Glutamatergic neuron (in vitro differentiated cells): ENCODE results near the gene STXBP5. TPM values are rescaled to one million over a fixed set of nuclear protein-coding genes. Genes with fewer than 3 reads are reported as not detected.

ENCODE experiments used
- DNase-seq: peaks from one replicate; pipeline ENCODE4 v3.0.0; 2022
- H3K27ac Mint-ChIP-seq: one replicate; pipeline ENCODE4 v1.8.0; 2020; ENCODE audit warnings: mild to moderate bottlenecking, mixed read lengths, inconsistent platforms; ENCODE audit not compliant: unreplicated experiment
- H3K27me3 Mint-ChIP-seq: one replicate; pipeline ENCODE4 v1.8.0; 2020; ENCODE audit warnings: mild to moderate bottlenecking, moderate library complexity, mixed read lengths, inconsistent platforms; ENCODE audit not compliant: unreplicated experiment
- H3K36me3 Mint-ChIP-seq: one replicate; pipeline ENCODE4 v1.8.0; 2020; ENCODE audit warnings: mild to moderate bottlenecking, mixed read lengths, inconsistent platforms; ENCODE audit not compliant: unreplicated experiment
- H3K4me1 Mint-ChIP-seq: one replicate; pipeline ENCODE4 v1.8.0; 2020; ENCODE audit warnings: mild to moderate bottlenecking, low read depth, mixed read lengths, inconsistent platforms; ENCODE audit not compliant: unreplicated experiment
- H3K4me3 Mint-ChIP-seq: one replicate; pipeline ENCODE4 v1.8.0; 2020; ENCODE audit warnings: mild to moderate bottlenecking, mixed read lengths, inconsistent platforms; ENCODE audit not compliant: unreplicated experiment
- H3K9me3 Mint-ChIP-seq: one replicate; pipeline ENCODE4 v1.8.0; 2020; ENCODE audit warnings: mild to moderate bottlenecking, moderate library complexity, mixed read lengths, inconsistent platforms; ENCODE audit not compliant: unreplicated experiment
- total RNA-seq: library from RNA; stranded (reverse); fragmentation: NEBNext Ultra II Directional; extraction: Animal tissue kit (Norgen Biotek cat#: 25700); gene quantifications from one replicate; pipeline ENCODE4 v1.2.1, GENCODE V29; 2021; ENCODE audit not compliant: unreplicated experiment
- TF ChIP-seq, protein P1 (sequence below): fragments of 200-600 bp; sonication (generic); IDR thresholded peaks from one replicate; pipeline ENCODE4 v1.5.0; 2021; ENCODE audit not compliant: partially characterized antibody, unreplicated experiment

STXBP5 gene
- total RNA-seq, 1 donor from 2014 or later: 14.6 TPM

DNA sequence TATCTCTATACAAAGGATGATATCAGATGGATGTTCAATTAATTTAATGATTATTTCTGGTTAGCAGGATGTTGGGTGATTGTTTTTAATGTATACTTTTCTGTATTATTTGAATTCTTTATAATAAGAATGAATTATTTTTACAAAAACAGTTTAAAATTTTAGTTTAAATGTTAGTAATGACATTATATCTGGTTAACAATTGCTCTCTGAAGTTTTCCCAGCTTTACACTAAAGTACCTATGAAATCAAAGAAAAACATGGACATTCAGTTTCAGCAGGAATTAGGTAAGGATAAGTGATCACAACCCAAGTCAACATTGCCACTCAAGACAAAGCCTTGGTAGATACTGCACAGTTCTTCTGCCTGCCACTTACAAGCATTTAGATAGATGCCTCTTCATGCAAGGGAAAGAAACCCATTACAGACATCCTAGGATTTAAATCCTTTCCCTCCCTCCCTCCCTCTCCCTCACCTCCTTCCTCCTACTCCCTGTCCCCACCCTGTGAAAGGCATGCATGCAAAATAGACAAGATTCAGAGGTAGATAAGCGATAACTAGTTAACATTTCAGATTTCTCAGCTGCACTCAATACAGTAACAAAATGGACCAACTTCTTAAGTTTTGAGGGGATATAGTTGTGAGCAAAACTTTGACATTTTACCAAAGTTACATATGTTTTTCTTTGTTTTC lies 143.8 kb downstream of the STXBP5 start:
- no peaks in the 10 kb centered on the region for H3K4me1 Mint-ChIP-seq
- H3K4me3 Mint-ChIP-seq: no peak overlapping the region
- H3K27ac Mint-ChIP-seq: no peak overlapping the region
- no peaks in the 10 kb centered on the region for H3K9me3 Mint-ChIP-seq
- H3K27me3 Mint-ChIP-seq: no peaks in the 10 kb centered on the region
- DNase-seq: no peak
- TF ChIP-seq, protein P1, sequence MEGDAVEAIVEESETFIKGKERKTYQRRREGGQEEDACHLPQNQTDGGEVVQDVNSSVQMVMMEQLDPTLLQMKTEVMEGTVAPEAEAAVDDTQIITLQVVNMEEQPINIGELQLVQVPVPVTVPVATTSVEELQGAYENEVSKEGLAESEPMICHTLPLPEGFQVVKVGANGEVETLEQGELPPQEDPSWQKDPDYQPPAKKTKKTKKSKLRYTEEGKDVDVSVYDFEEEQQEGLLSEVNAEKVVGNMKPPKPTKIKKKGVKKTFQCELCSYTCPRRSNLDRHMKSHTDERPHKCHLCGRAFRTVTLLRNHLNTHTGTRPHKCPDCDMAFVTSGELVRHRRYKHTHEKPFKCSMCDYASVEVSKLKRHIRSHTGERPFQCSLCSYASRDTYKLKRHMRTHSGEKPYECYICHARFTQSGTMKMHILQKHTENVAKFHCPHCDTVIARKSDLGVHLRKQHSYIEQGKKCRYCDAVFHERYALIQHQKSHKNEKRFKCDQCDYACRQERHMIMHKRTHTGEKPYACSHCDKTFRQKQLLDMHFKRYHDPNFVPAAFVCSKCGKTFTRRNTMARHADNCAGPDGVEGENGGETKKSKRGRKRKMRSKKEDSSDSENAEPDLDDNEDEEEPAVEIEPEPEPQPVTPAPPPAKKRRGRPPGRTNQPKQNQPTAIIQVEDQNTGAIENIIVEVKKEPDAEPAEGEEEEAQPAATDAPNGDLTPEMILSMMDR: no peak
- no peaks in the 10 kb centered on the region for H3K36me3 Mint-ChIP-seq

- H3K4me1 Mint-ChIP-seq: no peaks in the 10 kb centered on the region
- TF ChIP-seq, protein P1: no peak
- H3K4me3 Mint-ChIP-seq: no peak overlapping the region
- no peaks in the 10 kb centered on the region for H3K36me3 Mint-ChIP-seq
- H3K9me3 Mint-ChIP-seq: no peaks in the 10 kb centered on the region
- DNase-seq: no peak
- H3K27ac Mint-ChIP-seq: no peak overlapping the region
- no peaks in the 10 kb centered on the region for H3K27me3 Mint-ChIP-seq
Measured at GRCh38 chr6:147361311-147361981, 157.2 kb downstream of the STXBP5 start.

- no peaks in the 10 kb centered on the region for H3K36me3 Mint-ChIP-seq
- H3K27ac Mint-ChIP-seq: no peak overlapping the region
- no peaks in the 10 kb centered on the region for H3K9me3 Mint-ChIP-seq
- TF ChIP-seq, protein P1: no peak
- no peaks in the 10 kb centered on the region for H3K27me3 Mint-ChIP-seq
- no peak for DNase-seq
- H3K4me3 Mint-ChIP-seq: no peak overlapping the region
- H3K4me1 Mint-ChIP-seq: no peaks in the 10 kb centered on the region
Measured at GRCh38 chr6:147366290-147366689, 162.1 kb downstream of the STXBP5 start.

GRCh38 chr6:147371325-147371724 lies 167.1 kb downstream of the STXBP5 start:
- Mint-ChIP-seq H3K4me3 (no peak overlapping the region), H3K27ac (no peak overlapping the region), H3K36me3 (no peaks in the 10 kb centered on the region), H3K9me3 (no peaks in the 10 kb centered on the region), H3K27me3 (no peaks in the 10 kb centered on the region), H3K4me1 (no peaks in the 10 kb centered on the region)
- TF ChIP-seq, protein P1: no peak
- DNase-seq: no peak

DNA sequence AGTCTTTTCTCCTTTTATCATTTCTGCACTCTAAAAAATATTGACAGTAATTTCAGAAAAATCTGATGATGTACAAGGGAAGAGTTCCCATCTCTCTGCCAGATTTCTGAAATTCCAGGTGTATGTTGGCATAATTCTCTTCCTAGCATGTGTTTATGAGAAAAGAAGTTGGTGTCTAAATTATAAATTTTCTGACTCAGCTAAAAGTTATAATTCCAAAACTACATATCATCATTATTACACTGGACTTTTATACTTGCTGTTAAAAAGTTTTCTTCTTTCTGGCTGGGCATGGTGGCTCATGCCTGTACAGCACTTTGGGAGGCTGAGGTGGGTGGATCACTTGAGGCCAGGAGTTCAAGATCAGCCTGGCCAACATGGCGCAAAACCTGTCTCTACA lies 168.6 kb downstream of the STXBP5 start:
- TF ChIP-seq, protein P1: no peak
- H3K27ac Mint-ChIP-seq: no peak overlapping the region
- no peak overlapping the region for H3K4me3 Mint-ChIP-seq
- no peaks in the 10 kb centered on the region for H3K9me3 Mint-ChIP-seq
- no peak for DNase-seq
- H3K4me1 Mint-ChIP-seq: no peaks in the 10 kb centered on the region
- no peaks in the 10 kb centered on the region for H3K27me3 Mint-ChIP-seq
- H3K36me3 Mint-ChIP-seq: no peaks in the 10 kb centered on the region
